Progenitor cell of endocrine pancreas (in vitro differentiated cells): ENCODE results near the gene IL16. TPM values are rescaled to one million over a fixed set of nuclear protein-coding genes. Genes with fewer than 3 reads are reported as not detected.

ENCODE experiments used
- DNase-seq: peaks from one replicate; pipeline ENCODE4 v3.0.0; 2021; ENCODE audit warnings: low spot score; ENCODE audit not compliant: unreplicated experiment
- H3K27ac Mint-ChIP-seq: 2 replicates; pipeline ENCODE4 v1.8.0; 2021; ENCODE audit warnings: mild to moderate bottlenecking, moderate library complexity, mixed read lengths
- H3K27me3 Mint-ChIP-seq: 2 replicates; pipeline ENCODE4 v1.8.0; 2021; ENCODE audit warnings: mixed read lengths
- H3K36me3 Mint-ChIP-seq: 2 replicates; pipeline ENCODE4 v1.8.0; 2022; ENCODE audit warnings: mixed read lengths; ENCODE audit not compliant: insufficient read depth
- H3K4me1 Mint-ChIP-seq: 2 replicates; pipeline ENCODE4 v1.8.0; 2021; ENCODE audit warnings: low read depth, mixed read lengths
- H3K4me3 Mint-ChIP-seq: 2 replicates; pipeline ENCODE4 v1.8.0; 2021; ENCODE audit warnings: low read depth, mild to moderate bottlenecking, moderate library complexity, mixed read lengths
- H3K9me3 Mint-ChIP-seq: 2 replicates; pipeline ENCODE4 v1.8.0; 2021; ENCODE audit warnings: low read depth, mixed read lengths
- total RNA-seq: library from RNA; stranded (reverse); gene quantifications from 2 replicates; pipeline ENCODE4 v1.2.1, GENCODE V29; 2021
- TF ChIP-seq, protein P1 (sequence below): fragments of 200-600 bp; sonication (generic); IDR thresholded peaks from one replicate; pipeline ENCODE4 v1.5.0; 2021; ENCODE audit warnings: antibody characterized with exemption, mild to moderate bottlenecking; ENCODE audit not compliant: unreplicated experiment

The IL16 gene
- total RNA-seq, 1 donor from 2014 or later: 0.38 TPM

DNA sequence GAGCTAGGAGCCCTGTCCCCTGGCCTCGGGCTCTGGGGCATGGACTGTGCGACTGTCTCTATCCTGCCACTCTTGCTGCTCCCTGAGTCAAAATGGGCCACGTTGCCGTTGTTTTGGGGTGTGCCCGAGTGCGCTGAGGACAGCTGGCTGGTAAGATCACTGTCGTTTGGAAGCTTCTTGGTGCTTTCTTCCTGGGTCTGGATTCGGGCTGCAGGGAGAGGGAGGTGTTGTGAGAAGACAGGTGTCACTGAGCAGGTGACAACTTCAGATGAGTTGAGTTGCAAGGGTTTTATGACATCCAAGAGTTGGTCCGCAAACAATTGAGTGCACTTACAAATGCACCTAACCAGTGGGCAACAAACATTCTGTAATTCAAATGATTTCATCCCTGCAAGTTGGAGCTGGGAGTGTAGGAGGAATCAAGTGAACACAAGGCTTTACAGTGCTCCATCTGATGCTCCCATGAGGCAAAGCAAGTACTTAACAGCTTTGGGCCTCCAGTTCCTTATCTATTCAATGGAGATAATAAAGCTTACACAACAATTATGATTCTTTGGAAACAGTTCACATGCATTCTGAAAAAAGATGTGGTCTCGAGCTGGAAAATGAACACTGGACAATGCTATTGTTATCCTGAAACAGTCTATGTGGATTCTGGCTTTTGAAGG lies 138.2 kb downstream of the IL16 start:
- TF ChIP-seq, protein P1, sequence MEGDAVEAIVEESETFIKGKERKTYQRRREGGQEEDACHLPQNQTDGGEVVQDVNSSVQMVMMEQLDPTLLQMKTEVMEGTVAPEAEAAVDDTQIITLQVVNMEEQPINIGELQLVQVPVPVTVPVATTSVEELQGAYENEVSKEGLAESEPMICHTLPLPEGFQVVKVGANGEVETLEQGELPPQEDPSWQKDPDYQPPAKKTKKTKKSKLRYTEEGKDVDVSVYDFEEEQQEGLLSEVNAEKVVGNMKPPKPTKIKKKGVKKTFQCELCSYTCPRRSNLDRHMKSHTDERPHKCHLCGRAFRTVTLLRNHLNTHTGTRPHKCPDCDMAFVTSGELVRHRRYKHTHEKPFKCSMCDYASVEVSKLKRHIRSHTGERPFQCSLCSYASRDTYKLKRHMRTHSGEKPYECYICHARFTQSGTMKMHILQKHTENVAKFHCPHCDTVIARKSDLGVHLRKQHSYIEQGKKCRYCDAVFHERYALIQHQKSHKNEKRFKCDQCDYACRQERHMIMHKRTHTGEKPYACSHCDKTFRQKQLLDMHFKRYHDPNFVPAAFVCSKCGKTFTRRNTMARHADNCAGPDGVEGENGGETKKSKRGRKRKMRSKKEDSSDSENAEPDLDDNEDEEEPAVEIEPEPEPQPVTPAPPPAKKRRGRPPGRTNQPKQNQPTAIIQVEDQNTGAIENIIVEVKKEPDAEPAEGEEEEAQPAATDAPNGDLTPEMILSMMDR: no peak
- peaks cover 24% of the 10 kb centered on the region for H3K27me3 Mint-ChIP-seq
- H3K4me1 Mint-ChIP-seq: peaks cover 21% of the 10 kb centered on the region
- no peak overlapping the region for H3K27ac Mint-ChIP-seq
- peaks cover 2% of the 10 kb centered on the region for H3K36me3 Mint-ChIP-seq
- no peak for DNase-seq
- no peak overlapping the region for H3K4me3 Mint-ChIP-seq
- no peaks in the 10 kb centered on the region for H3K9me3 Mint-ChIP-seq

DNA sequence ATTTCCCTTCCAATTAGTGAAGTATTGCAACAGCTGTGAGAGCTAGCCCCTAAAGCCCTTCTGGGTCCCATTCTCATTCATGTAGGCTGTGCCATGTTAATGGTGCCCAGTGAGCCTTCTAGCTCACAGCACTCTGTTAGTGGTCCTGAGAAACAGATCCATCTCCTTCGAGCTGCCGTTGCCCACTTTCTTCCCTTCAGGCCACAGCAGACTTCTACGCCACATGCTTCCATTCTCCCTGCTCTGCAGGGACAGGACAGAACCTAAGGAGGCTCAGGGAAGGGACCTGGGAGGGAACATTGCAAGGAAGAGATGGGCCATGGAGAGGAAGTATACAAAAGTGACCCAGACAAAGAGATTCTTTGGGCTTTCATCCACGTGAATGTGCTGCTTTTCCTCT lies 139.0 kb downstream of the IL16 start:
- TF ChIP-seq, protein P1: no peak
- H3K27me3 Mint-ChIP-seq: peaks cover 18% of the 10 kb centered on the region
- no peak overlapping the region for H3K4me3 Mint-ChIP-seq
- no peaks in the 10 kb centered on the region for H3K9me3 Mint-ChIP-seq
- H3K4me1 Mint-ChIP-seq: peaks cover 21% of the 10 kb centered on the region
- no peak for DNase-seq
- H3K36me3 Mint-ChIP-seq: peaks cover 2% of the 10 kb centered on the region
- no peak overlapping the region for H3K27ac Mint-ChIP-seq

DNA sequence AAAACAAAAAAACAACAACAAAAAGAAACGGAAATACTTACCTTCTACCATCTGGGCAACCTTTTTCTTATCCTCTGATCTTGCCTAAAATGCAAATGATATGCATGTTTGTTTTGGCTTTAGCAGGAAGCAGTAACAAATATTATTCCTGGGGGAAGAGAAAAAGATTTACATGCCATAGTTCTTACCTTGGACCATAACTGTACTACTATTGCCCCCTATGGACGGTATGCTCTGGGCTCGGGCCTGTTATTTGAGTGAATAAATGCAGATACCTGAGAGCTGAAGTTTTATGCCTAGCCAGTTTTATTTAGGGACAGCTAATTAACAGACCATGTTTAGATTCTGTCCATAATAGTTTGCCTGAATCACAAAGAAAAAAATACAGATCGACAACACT lies 139.9 kb downstream of the IL16 start:
- peaks cover 13% of the 10 kb centered on the region for H3K4me1 Mint-ChIP-seq
- H3K36me3 Mint-ChIP-seq: peaks cover 2% of the 10 kb centered on the region
- H3K9me3 Mint-ChIP-seq: no peaks in the 10 kb centered on the region
- peaks cover 15% of the 10 kb centered on the region for H3K27me3 Mint-ChIP-seq
- no peak overlapping the region for H3K4me3 Mint-ChIP-seq
- TF ChIP-seq, protein P1: peak; percentile 23
- no peak for DNase-seq
- no peak overlapping the region for H3K27ac Mint-ChIP-seq

DNA sequence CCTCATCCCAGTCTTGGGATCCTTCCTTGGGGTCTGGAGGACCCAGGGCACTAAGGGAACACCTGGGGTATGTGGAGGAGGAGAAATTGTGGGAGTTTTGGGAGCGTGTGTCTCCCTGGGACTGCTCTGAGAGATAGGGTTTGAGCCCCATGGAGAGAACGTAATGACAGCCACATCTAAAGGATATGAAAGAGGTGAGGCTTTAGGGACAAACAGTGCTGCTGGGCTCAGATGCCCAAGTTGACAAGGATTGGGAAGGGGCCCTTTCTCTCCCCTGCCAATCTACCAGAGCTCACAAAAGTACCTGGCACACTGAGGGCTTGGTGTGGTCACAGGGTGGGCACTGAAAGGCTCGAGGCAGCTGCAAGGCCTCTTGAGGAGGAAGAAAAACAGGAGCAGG lies 140.6 kb downstream of the IL16 start:
- peaks cover 13% of the 10 kb centered on the region for H3K4me1 Mint-ChIP-seq
- DNase-seq: no peak
- H3K4me3 Mint-ChIP-seq: no peak overlapping the region
- H3K9me3 Mint-ChIP-seq: no peaks in the 10 kb centered on the region
- no peak overlapping the region for H3K27ac Mint-ChIP-seq
- peaks cover 9% of the 10 kb centered on the region for H3K27me3 Mint-ChIP-seq
- TF ChIP-seq, protein P1: no peak
- H3K36me3 Mint-ChIP-seq: peaks cover 2% of the 10 kb centered on the region

DNA sequence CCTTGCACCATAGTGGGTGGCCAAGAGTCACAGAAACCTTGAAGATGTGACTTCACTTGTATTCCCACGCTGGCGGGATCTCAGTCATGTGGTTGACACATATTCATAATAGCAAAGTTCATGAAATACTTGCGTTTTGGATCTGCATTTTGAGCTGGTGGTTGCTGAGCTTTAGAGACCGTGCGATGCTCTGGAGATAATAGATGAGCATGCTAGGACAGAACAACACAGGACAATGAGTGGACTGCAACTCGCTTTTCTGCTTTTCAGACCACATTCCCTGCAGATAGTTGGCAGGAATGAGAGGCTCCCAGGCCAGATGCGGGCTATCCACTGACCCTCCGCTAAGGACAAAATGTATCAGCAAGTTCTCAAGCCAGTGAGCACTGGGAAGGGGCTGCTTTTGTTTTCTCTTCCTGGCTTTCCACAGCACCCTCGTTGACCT lies 141.1 kb downstream of the IL16 start:
- no peak overlapping the region for H3K4me3 Mint-ChIP-seq
- peaks cover 2% of the 10 kb centered on the region for H3K36me3 Mint-ChIP-seq
- H3K27ac Mint-ChIP-seq: no peak overlapping the region
- peaks cover 13% of the 10 kb centered on the region for H3K4me1 Mint-ChIP-seq
- peaks cover 9% of the 10 kb centered on the region for H3K27me3 Mint-ChIP-seq
- H3K9me3 Mint-ChIP-seq: no peaks in the 10 kb centered on the region
- TF ChIP-seq, protein P1: no peak
- no peak for DNase-seq
